DMS53 treated with DMSO at 0.1 percent for 48 hours (cell line): Measurements from ENCODE around the gene ZNG1E.
"Not testable (repeated sequence)": the region's sequence is repeated elsewhere in the genome, so short reads cannot be mapped to it uniquely, and the experiment has no call there.

ENCODE experiments used
- DNase-seq: peaks from one replicate; lab custom pipeline; 2025; ENCODE audit not compliant: unreplicated experiment; lab: John Stamatoyannopoulos, UW

The ZNG1E gene

GRCh38 chr9:65675589-65676021, at the start of gene ZNG1E:
Gene ZNG1E (plus strand): TSS chr9:65675928. CDS start chr9:65675977, 49 bp downstream.
- DNase-seq = not testable (repeated sequence)

DNA sequence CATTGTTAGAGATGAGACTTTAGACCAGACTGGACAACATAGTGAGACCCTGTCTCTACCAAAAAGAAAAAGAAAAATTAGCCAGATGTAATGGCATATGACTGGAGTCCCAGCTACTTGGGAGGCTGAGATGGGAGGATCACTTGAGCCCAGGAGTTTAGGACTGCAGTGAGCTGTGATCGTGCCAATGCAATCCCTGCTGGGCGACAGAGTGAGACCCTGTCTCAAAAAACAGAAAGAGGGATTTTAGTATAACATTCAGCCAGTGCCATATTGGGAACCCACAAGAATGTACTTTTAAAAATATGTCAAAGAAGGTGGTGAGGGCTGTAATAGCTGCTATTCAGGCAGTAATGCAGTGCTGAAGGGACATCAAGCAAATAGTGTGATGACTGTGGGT, 2.1 kb upstream of the ZNG1E start:
- not testable (repeated sequence) for DNase-seq

DNA sequence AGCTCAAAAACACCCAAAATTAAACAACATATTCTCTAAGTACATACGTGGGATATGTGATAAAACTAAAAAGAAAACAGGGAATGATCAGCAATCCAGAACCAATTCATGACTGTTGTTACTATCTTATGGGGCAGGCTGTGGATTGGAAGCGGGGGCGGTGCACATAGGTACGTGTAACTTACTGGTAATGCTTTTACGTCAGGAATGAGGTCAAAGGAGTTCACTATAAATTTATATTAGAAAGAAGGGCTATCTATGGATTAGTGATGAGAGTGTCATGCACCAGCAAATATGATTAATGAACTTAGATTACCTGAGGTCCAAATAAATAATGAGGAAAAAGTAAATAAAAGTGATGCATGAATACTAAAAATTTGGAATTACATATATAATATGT, 710 bp upstream of the ZNG1E start:
- not testable (repeated sequence) for DNase-seq

DNA sequence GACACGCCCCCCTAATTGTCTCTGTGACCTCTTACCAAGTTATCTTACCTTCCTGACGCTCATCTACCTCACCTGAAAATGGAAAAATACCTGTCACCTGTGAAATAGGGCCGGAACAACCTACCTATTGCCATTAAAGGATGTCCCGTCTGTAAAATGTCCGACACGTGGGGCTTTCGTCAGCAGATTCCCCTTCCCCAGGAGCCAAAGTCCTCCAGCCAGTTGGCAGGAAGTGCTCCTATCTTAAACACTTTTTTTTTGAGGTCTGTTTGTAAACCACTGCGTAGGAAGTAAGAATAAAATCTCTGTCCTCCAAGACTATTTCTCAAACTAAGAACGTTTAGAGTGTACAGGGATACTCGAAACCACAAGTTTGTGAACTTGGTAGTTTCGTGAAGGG, 661 bp downstream of the ZNG1E start:
- DNase-seq = not testable (repeated sequence)

DNA sequence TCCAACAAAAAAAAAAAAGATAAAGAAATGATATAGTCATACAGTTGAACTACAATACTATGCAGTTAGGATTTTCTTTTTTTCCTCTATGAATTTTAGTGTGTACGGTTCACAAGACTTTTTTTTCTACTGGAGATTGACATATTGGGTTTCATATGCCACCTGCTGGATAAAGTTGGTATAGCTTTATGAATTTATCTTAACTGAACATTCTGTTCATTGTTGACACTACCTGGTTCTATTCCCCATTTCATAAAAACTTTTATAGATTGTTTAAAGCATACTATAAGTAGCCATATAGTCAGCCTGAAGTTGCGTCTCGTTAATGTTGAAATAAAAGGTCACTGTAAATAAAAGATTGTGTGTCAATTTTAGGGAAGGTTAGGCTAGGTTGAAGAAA, 2.8 kb downstream of the ZNG1E start:
- not testable (repeated sequence) for DNase-seq

DNA sequence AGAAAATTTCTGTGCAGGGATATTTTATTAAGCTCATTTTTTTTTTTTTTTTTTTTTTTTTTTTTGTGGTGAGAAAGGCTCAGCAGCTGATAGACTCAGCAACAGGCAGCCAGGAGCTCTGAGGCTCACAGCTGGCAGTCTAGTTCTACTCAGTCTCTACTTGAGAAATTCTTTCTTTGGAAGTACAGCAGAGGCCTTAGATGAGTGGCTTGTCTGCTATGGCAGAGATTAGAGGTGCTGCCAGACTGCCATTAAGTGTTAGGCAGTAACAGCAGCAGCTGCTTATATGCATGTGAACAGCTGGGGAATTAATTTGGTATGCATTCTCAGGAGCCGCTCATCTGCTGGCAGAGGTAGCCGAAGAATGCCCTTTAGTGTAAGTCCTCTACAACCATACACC, 27.8 kb downstream of the ZNG1E start:
- DNase-seq = not testable (repeated sequence)

DNA sequence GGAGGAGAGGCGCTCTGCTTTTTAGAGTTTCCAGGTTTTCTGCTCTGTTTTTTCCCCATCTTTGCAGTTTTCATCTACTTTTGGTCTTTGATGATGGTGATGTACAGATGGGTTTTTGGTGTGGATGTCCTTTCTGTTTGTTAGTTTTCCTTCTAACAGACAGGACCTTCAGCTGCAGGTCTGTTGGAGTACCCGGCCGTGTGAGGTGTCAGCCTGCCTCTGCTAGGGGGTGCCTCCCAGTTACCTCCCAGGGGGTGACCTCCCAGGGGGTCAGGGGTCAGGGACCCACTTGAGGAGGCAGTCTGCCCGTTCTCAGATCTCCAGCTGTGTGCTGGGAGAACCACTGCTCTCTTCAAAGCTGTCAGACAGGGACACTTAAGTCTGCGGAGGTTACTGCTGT, 38.7 kb downstream of the ZNG1E start:
- not testable (repeated sequence) for DNase-seq

- not testable (repeated sequence) for DNase-seq
These were observed 61.4 kb downstream of the ZNG1E start, which contains the start of gene FOXD4L4 for GRCh38 chr9:65737096-65737564. Gene FOXD4L4 (plus strand): TSS chr9:65737146. CDS start chr9:65737146, 0 bp downstream.

DNA sequence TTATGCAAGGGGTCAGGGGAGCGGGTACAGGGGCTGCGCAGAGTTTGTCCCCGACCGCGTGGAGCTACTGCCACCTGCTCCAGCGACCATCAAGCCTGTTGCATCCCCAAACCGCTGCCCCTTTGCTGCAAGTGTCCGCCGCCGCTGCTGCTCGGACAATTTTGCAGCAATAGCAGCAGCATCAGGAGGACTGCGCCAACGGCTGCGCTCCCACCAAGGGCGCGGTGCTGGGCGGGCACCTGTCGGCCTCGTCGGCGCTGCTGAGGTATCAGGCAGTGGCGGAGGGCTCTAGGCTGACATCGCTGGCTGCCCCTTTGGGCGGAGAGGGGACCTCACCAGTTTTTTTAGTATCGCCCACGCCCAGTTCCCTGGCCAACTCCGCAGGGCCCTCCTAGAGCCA, 62.4 kb downstream of the ZNG1E start:
- DNase-seq = not testable (repeated sequence)
